Ishikawa (cell line): ENCODE data around the gene PRDM10.

Experiments used
- CEBPB ChIP-seq: IDR thresholded peaks from 2 replicates; pipeline ENCODE4 v1.6.1; 2012
- CREB1 ChIP-seq: IDR thresholded peaks from 2 replicates; pipeline ENCODE4 v1.6.1; 2012; ENCODE audit warnings: low read depth
- EGR1 ChIP-seq: IDR thresholded peaks from 2 replicates; pipeline ENCODE4 v1.6.1; 2012
- EP300 ChIP-seq: IDR thresholded peaks from 2 replicates; pipeline ENCODE4 v1.6.1; 2012; ENCODE audit warnings: borderline replicate concordance
- FOXM1 ChIP-seq: IDR thresholded peaks from 2 replicates; pipeline ENCODE4 v1.6.1; 2012; ENCODE audit warnings: low read depth, borderline replicate concordance
- MAX ChIP-seq: IDR thresholded peaks from 2 replicates; pipeline ENCODE4 v1.6.1; 2012
- NFIC ChIP-seq: IDR thresholded peaks from 2 replicates; pipeline ENCODE4 v1.6.1; 2012
- RAD21 ChIP-seq: IDR thresholded peaks from 2 replicates; pipeline ENCODE4 v1.6.1; 2012; ENCODE audit warnings: low read depth
- REST ChIP-seq: IDR thresholded peaks from 2 replicates; pipeline ENCODE4 v1.6.1; 2012; ENCODE audit warnings: low read depth, mild to moderate bottlenecking
- TAF1 ChIP-seq: IDR thresholded peaks from 2 replicates; pipeline ENCODE4 v1.6.1; 2012; ENCODE audit warnings: low read depth, mild to moderate bottlenecking
- TCF12 ChIP-seq: IDR thresholded peaks from 2 replicates; pipeline ENCODE4 v1.6.1; 2012; ENCODE audit warnings: low read depth
- TEAD4 ChIP-seq: IDR thresholded peaks from 2 replicates; pipeline ENCODE4 v1.6.1; 2012
- USF1 ChIP-seq: IDR thresholded peaks from 2 replicates; pipeline ENCODE4 v1.6.1; 2012
- YY1 ChIP-seq: IDR thresholded peaks from 2 replicates; pipeline ENCODE4 v1.6.1; 2012; ENCODE audit warnings: low read depth
- ZBTB7A ChIP-seq: IDR thresholded peaks from 2 replicates; pipeline ENCODE4 v1.6.1; 2012; ENCODE audit warnings: low read depth

Gene PRDM10

GRCh38 chr11:129930296-129930695 lies 72.3 kb downstream of the PRDM10 start:
- TF ChIP-seq MAX: no peak
- no peak for TF ChIP-seq EP300
- no peak for TF ChIP-seq TAF1
- TF ChIP-seq TEAD4: no peak
- TF ChIP-seq RAD21: no peak
- TF ChIP-seq EGR1: no peak

GRCh38 chr11:129929721-129930120 lies 72.9 kb downstream of the PRDM10 start:
- TF ChIP-seq TEAD4 (no peak), MAX (no peak), FOXM1 (no peak), NFIC (no peak), TAF1 (no peak), CEBPB (no peak), EGR1 (no peak), USF1 (no peak), EP300 (no peak), ZBTB7A (no peak), YY1 (no peak), TCF12 (no peak), REST (no peak), CREB1 (no peak), RAD21 (no peak)

GRCh38 chr11:129928923-129929692 lies 73.5 kb downstream of the PRDM10 start:
- TF ChIP-seq MAX: no peak
- no peak for TF ChIP-seq ZBTB7A
- no peak for TF ChIP-seq FOXM1
- TF ChIP-seq YY1: no peak
- TF ChIP-seq RAD21: no peak
- no peak for TF ChIP-seq TAF1
- TF ChIP-seq EGR1: no peak
- no peak for TF ChIP-seq CREB1
- TF ChIP-seq EP300: no peak
- no peak for TF ChIP-seq CEBPB
- TF ChIP-seq REST: no peak

GRCh38 chr11:129922674-129923073 lies 80.0 kb downstream of the PRDM10 start:
- no peak for TF ChIP-seq NFIC
- TF ChIP-seq CREB1: no peak
- no peak for TF ChIP-seq TCF12
- TF ChIP-seq TAF1: no peak
- TF ChIP-seq TEAD4: no peak
- no peak for TF ChIP-seq FOXM1
- TF ChIP-seq YY1: no peak
- TF ChIP-seq MAX: no peak
- no peak for TF ChIP-seq EP300
- no peak for TF ChIP-seq CEBPB
- no peak for TF ChIP-seq ZBTB7A
- TF ChIP-seq USF1: no peak

GRCh38 chr11:129918361-129918760 lies 84.3 kb downstream of the PRDM10 start:
- no peak for TF ChIP-seq FOXM1
- TF ChIP-seq YY1: no peak
- TF ChIP-seq EGR1: no peak
- TF ChIP-seq NFIC: no peak
- TF ChIP-seq TCF12: no peak
- no peak for TF ChIP-seq ZBTB7A
- no peak for TF ChIP-seq USF1
- no peak for TF ChIP-seq EP300
- TF ChIP-seq CEBPB: no peak
- no peak for TF ChIP-seq RAD21
- no peak for TF ChIP-seq CREB1
- TF ChIP-seq TAF1: no peak
- no peak for TF ChIP-seq REST
- TF ChIP-seq MAX: no peak
